Measurements from ENCODE around the gene TTC7B.

Gene TTC7B

GRCh38 chr14:90665321-90666000, 150.8 kb downstream of the TTC7B start:
- DNase-seq: no peak

DNA sequence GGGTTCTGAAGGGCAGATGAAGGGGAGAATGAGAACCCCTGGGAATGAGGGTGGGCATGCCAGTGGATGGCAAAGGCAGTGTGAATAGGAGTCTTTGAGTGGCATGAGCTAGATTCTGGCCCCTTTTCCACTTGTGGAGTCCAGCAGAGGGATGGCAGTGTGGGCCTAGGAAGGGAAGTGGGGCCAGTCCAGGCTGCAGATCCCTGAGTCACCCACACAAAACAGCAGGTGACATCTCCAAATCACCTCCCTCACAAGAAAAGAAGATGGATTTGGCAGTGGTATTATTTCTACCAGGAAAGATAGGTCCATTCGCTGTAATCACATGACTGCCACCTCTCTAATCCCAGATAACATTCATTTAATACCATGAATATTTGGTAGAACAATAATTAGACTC, 151.3 kb downstream of the TTC7B start:
- no peak for DNase-seq

DNA sequence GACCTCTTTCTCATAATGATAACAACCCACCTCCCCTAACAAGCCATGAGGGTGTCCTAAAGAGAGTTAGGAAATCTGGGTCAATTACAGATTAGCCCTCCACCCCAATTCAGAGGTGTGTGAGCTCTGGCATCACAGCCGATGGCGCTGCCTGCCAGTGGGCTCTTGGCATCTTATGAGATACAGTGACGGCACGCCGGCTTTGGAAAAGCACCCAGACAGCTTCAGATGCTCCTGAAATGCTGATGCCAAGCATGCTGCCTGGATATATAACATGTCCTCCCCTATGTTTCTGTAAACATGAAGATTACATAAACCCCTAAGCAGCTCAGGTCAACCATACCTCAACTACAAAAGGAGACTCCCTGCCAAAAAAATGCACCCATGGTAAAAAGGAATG, 152.6 kb downstream of the TTC7B start:
- no peak for DNase-seq

- DNase-seq: no peak
Measured at GRCh38 chr14:90663140-90663539, 153.1 kb downstream of the TTC7B start.

- no peak for DNase-seq
Measured at GRCh38 chr14:90661866-90662265, 154.4 kb downstream of the TTC7B start.

- DNase-seq: no peak
Measured at GRCh38 chr14:90660865-90661570, 155.2 kb downstream of the TTC7B start.

DNA sequence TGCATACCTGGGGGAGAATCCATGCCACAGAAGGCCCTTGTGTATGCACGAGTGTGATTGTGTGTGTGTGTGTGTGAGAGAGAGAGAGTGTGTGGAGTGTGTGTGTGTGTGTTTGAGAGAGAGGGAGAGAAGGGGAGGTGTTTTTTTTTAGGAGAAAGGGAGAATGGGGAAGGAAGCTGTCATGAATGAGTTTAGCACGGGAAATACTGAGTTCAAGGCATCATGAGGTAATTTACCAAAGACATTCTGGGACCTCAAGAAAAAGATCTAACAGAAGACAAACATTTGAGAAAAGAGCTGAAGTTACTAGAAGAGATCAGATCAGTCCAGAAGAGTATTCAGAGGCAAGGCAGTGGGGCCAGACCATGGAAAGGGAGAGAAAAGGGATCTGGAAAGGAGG, 157.1 kb downstream of the TTC7B start:
- no peak for DNase-seq

- DNase-seq: no peak
Measured at GRCh38 chr14:90658541-90658967, 157.7 kb downstream of the TTC7B start.

DNA sequence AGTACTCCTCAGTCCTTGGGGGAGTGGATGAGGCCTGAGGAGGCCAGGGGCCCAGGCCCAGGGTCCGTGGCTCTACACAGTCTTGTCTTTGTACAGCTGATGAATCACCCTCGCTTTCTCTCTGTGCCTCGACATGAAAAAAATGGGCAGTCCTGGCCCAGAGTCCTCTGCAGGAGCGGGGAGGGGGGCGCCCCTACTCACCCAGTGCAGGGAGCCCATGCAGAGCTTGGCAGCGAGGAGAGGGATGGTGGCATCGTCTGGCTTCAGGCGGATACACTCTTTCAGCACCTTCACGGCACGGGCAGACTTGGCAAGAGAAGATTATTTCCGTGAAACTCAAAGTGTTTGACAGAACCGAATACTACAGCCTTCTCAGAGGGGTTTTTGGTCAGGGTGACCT, 159.3 kb downstream of the TTC7B start:
- no peak for DNase-seq

- DNase-seq: no peak
Measured at GRCh38 chr14:90655829-90656228, 160.4 kb downstream of the TTC7B start.

DNA sequence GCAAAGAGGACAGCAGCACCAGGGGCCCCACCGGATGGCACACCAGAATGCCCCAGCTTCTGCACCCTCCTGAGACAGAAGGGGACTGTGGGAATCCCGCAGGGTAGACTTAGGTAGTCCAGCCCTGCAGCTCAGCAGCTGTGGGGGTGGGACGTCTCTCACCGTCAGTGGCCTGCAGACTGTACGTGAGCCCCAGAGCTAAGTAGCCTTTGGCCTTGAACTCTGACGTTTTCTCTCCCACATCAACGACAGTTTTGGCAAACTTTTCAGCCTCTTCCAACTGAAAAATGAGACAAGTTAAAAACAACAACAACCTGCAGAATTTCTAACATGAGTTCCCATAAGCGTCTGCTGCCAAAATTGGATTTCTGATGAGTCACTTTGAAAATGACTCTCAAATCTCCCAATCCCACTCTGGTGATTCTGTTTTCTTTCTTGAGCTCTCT, 161.4 kb downstream of the TTC7B start:
- no peak for DNase-seq

DNA sequence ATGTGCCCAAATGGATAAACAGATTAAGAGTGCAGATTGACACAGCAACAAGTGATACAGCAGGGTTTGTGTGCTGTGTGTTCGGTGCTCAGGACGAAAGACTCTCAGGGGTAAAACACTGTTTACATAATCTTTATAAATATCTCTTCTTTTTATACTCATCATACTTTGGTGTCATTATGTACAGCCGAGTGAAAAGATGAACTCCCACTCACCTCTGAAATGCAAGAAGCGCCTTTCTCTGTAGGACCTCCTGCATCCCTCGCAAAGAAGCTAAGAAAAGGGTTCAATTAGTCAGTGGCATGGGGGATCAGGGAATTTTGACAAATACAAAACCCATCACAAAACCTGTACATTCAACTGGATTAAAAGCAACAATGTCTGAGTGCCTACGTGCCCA, 163.6 kb downstream of the TTC7B start:
- DNase-seq: no peak

GRCh38 chr14:90651976-90652560, 164.2 kb downstream of the TTC7B start:
- no peak for DNase-seq

DNA sequence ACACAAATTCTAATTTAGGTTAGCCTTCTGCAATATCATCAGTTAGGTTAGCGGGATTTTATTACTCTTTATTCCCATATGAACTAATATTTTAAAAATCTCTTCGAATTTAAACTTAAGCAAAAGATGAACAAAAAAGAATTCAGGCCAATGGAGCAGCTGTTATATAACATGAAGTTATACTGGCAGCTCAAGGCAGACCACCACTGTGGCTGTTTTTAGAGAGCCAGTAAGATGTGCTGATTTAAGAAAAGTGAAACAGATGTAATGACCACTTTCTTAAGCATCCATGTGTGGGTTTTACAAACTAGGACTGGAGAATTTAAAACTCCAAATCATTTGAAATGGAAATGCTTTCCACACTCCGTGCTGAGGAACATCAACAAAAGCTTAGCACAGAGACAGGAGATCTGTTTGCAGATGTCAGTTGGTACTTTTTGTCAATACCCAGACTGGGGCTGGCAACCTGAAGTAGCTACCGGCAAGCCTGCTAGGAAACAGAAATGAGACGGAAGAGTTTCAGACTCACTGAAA, 164.9 kb downstream of the TTC7B start:
- no peak for DNase-seq

GRCh38 chr14:90649557-90650135, 166.6 kb downstream of the TTC7B start:
- DNase-seq: no peak

- DNase-seq: no peak
Measured at GRCh38 chr14:90649083-90649482, 167.1 kb downstream of the TTC7B start.

GRCh38 chr14:90648421-90648820, 167.8 kb downstream of the TTC7B start:
- no peak for DNase-seq

- no peak for DNase-seq
Measured at GRCh38 chr14:90647473-90648005, 168.7 kb downstream of the TTC7B start.

- no peak for DNase-seq
Measured at GRCh38 chr14:90645842-90646443, 170.3 kb downstream of the TTC7B start.

DNA sequence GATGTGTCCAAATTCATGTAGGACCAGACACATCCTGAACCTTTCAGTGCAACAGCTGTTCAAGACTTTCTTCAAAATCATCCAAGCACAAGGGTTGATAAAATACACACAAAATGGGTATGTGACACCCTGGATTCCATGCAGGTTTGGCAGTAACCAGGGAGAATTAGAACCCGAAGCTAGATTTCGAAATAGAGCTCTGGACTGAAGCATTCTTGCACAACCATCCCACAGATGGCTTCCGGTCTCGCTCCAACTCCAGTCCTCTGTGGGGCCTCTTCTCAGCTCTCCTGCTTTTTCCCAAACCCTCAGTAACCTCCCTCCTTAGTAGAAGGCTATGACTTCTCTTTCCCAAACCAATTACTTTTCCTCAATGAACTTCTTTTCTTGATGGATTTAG, 171.3 kb downstream of the TTC7B start:
- DNase-seq: no peak

GRCh38 chr14:90643982-90644670, 172.1 kb downstream of the TTC7B start:
- DNase-seq: no peak

DNA sequence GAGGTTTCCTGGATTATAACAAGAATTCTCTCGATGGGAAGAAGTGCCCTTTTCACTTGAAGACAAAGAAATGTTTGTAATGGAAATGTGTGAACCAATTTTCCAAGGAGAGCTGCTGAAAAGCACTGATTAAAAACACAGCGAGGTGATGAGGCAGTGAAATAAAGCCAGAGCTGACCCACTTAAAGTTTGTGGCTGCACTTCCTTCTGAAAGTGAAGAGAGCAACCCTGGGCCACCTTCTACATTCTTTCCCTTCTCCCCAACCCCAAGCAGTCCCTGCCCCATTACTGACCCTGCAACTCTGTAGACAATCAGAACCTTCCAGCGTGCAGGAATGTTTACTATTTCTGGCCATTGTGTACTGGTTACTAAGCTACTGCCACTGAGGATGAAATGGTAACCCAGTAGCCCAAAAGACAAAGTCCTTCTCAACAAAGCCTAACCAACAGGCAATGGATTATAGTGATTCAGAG, 173.9 kb downstream of the TTC7B start:
- no peak for DNase-seq

Measured in NCI-H1436 treated with DMSO at 0.1 percent for 48 hours (cell line).